GM18498 (cell line): ENCODE measurements around the gene CTCF.

Experiments used
- ATAC-seq: cut with Tn5 transposase; IDR thresholded peaks from one replicate; pipeline ENCODE4 v1.9.1; 2021; ENCODE audit warnings: mild to moderate bottlenecking, moderate library complexity; ENCODE audit not compliant: unreplicated experiment

Gene CTCF

GRCh38 chr16:67650023-67650422, 87.7 kb downstream of the CTCF start:
- no peak for ATAC-seq

GRCh38 chr16:67651039-67651438, 88.7 kb downstream of the CTCF start:
- ATAC-seq: no peak

GRCh38 chr16:67651847-67652246, 89.5 kb downstream of the CTCF start:
- ATAC-seq: no peak

- ATAC-seq: no peak
Measured at GRCh38 chr16:67652578-67653127, 90.3 kb downstream of the CTCF start.

- no peak for ATAC-seq
Measured at GRCh38 chr16:67653128-67653788, 90.9 kb downstream of the CTCF start.

- ATAC-seq: no peak
Measured at GRCh38 chr16:67653789-67654402, 91.6 kb downstream of the CTCF start.

GRCh38 chr16:67654403-67654911, 92.1 kb downstream of the CTCF start:
- no peak for ATAC-seq

- no peak for ATAC-seq
Measured at GRCh38 chr16:67655363-67655762, 93.0 kb downstream of the CTCF start.

GRCh38 chr16:67656344-67657016, 94.2 kb downstream of the CTCF start:
- no peak for ATAC-seq

GRCh38 chr16:67657017-67657608, 94.8 kb downstream of the CTCF start:
- ATAC-seq: no peak

- no peak for ATAC-seq
Measured at GRCh38 chr16:67657751-67658518, 95.6 kb downstream of the CTCF start.

GRCh38 chr16:67658849-67659674, 96.7 kb downstream of the CTCF start:
- ATAC-seq: no peak

GRCh38 chr16:67659675-67660563, 97.6 kb downstream of the CTCF start, which contains the start of gene ACD:
Gene ACD, minus strand, starts transcription at chr16:67660260. Its CDS starts 40 bp downstream, at chr16:67660220.
- peak; percentile 58 for ATAC-seq

GRCh38 chr16:67660564-67661028, 98.3 kb downstream of the CTCF start, which contains the start of gene PARD6A:
Gene PARD6A, plus strand, starts transcription at chr16:67660960. Its CDS starts 79 bp downstream, at chr16:67661039.
- peak; percentile 80 for ATAC-seq

GRCh38 chr16:67661101-67661761, 98.9 kb downstream of the CTCF start:
- no peak for ATAC-seq

- ATAC-seq: no peak
Measured at GRCh38 chr16:67661886-67662652, 99.7 kb downstream of the CTCF start.

- no peak for ATAC-seq
Measured at GRCh38 chr16:67662653-67663010, 100.3 kb downstream of the CTCF start.
